ENCODE results near the gene EXOSC10.

DNA sequence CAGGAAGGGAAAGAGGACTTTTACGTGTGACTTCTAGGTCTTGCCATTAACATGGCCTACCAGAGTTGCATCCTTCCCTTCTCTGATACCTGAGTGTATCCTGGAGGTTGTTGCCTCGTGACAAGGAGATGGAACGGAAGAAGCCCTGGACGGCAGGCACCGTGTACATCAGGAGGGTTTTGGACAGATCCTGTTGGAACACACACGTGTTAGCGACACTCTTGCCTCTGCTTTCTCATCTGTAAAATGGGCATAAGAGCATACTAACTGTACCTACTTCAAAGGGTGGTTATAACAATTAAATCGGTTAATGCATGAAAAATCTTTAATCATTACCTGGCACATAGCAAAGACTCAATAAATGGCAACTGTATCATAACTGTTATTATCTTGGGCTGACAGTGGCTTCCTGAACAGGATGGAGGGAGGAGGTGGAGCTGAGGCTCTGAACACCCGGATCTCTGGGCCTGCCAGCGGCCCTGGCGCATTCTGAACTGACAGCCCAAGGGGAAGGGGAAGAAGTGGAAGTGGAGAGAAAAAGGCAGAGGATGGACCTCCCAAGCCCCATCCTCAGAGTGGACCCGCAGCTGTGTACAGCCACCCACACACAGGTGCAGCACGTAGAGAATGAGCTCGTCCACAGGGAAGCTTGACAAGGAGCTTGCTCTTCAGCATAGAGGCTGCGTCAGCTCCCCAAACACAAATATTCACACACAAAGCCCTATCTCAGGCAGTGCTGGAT lies 30.2 kb upstream of the EXOSC10 start:
- TF ChIP-seq, protein P1, sequence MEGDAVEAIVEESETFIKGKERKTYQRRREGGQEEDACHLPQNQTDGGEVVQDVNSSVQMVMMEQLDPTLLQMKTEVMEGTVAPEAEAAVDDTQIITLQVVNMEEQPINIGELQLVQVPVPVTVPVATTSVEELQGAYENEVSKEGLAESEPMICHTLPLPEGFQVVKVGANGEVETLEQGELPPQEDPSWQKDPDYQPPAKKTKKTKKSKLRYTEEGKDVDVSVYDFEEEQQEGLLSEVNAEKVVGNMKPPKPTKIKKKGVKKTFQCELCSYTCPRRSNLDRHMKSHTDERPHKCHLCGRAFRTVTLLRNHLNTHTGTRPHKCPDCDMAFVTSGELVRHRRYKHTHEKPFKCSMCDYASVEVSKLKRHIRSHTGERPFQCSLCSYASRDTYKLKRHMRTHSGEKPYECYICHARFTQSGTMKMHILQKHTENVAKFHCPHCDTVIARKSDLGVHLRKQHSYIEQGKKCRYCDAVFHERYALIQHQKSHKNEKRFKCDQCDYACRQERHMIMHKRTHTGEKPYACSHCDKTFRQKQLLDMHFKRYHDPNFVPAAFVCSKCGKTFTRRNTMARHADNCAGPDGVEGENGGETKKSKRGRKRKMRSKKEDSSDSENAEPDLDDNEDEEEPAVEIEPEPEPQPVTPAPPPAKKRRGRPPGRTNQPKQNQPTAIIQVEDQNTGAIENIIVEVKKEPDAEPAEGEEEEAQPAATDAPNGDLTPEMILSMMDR (conservative IDR thresholded peaks at IDR 0.05; ENCODE audit: low read depth, low read length), result no peak
- TF ChIP-seq RFX5 (IDR thresholded peaks at IDR 0.05; ENCODE audit: low read depth, low read length), result no peak
- TF ChIP-seq POLR2A (IDR thresholded peaks at IDR 0.05; ENCODE audit: low read depth, low read length), result no peak
- TF ChIP-seq RAD21 (IDR thresholded peaks at IDR 0.05; ENCODE audit: low read length), result no peak
- TF ChIP-seq SMC3 (IDR thresholded peaks at IDR 0.05; ENCODE audit: low read depth, low read length), result no peak
- TF ChIP-seq CEBPB (IDR thresholded peaks at IDR 0.05; ENCODE audit: low read depth, low read length), result no peak
- TF ChIP-seq MAFK (IDR thresholded peaks at IDR 0.05; ENCODE audit: low read depth, low read length), result no peak
- TF ChIP-seq MXI1 (IDR thresholded peaks at IDR 0.05; ENCODE audit: borderline replicate concordance, low read depth, low read length), result no peak
- TF ChIP-seq CHD1 (IDR thresholded peaks at IDR 0.05; ENCODE audit: low read depth, low read length), result no peak
- no peak for TF ChIP-seq BHLHE40 (IDR thresholded peaks at IDR 0.05; ENCODE audit: low read depth, low read length)
- no peak for TF ChIP-seq FOS (IDR thresholded peaks at IDR 0.05; ENCODE audit: low read depth, low read length)
- no peak for TF ChIP-seq MAZ (IDR thresholded peaks at IDR 0.05; ENCODE audit: borderline replicate concordance, low read depth, low read length)
- TF ChIP-seq NFE2L2 (IDR thresholded peaks at IDR 0.05; ENCODE audit: low read depth, low read length), result no peak
- TF ChIP-seq, protein P2, sequence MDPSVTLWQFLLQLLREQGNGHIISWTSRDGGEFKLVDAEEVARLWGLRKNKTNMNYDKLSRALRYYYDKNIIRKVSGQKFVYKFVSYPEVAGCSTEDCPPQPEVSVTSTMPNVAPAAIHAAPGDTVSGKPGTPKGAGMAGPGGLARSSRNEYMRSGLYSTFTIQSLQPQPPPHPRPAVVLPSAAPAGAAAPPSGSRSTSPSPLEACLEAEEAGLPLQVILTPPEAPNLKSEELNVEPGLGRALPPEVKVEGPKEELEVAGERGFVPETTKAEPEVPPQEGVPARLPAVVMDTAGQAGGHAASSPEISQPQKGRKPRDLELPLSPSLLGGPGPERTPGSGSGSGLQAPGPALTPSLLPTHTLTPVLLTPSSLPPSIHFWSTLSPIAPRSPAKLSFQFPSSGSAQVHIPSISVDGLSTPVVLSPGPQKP (IDR thresholded peaks at IDR 0.05; ENCODE audit: borderline replicate concordance, low read depth, low read length), result no peak

All from IMR-90 (cell line).